HG02759 (cell line): Measurements from ENCODE around the gene BLVRA.
"Not testable (repeated sequence)": the region's sequence is repeated elsewhere in the genome, so short reads cannot be mapped to it uniquely, and the experiment has no call there.

Experiments used
- ATAC-seq: cut with Tn5 transposase; IDR thresholded peaks from one replicate; pipeline ENCODE4 v1.9.1; 2021; ENCODE audit warnings: mild to moderate bottlenecking, moderate library complexity; ENCODE audit not compliant: unreplicated experiment

The BLVRA gene

GRCh38 chr7:43799605-43800004, 41.1 kb downstream of the BLVRA start:
- ATAC-seq = no peak

DNA sequence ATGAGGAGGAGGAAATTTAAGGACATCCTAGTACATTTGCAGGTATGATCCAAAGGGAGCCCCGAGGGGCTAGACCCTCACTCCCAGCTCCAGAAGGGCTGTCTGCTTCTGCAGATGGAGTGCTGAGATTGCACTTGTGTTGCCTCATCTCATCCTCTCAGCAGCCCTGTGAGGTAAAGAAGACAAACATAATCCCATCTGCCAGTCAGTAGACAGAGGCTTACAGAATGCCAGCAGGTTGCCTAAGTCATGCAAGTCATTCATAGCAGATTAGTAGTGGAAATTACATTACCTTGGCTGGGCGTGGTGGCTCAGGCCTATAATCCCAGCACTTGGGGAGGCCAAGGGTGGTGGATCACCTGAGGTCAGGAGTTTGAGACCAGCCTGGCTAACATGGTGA, 45.4 kb downstream of the BLVRA start:
- ATAC-seq = no peak

DNA sequence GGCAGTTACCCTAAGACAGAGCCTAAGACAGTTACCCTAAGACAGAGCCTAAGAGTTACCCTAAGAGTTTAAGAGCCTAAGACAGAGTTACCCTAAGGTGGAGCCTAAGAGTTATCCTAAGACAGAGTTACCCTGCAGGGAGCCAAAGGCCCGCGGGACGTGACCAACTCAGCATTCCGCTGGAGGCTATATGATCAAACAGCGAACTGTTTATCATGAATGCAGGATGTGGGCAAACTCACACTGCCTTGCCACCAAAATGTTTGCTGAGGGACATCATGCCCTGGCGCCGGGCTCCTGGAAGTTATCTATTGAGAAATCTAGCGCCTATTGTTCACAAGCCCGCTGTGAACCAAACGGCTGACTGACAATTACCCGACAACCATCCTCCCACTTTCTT, 49.9 kb downstream of the BLVRA start:
- no peak for ATAC-seq

- not testable (repeated sequence) for ATAC-seq
Measured at GRCh38 chr7:43810195-43810941, 51.9 kb downstream of the BLVRA start.

DNA sequence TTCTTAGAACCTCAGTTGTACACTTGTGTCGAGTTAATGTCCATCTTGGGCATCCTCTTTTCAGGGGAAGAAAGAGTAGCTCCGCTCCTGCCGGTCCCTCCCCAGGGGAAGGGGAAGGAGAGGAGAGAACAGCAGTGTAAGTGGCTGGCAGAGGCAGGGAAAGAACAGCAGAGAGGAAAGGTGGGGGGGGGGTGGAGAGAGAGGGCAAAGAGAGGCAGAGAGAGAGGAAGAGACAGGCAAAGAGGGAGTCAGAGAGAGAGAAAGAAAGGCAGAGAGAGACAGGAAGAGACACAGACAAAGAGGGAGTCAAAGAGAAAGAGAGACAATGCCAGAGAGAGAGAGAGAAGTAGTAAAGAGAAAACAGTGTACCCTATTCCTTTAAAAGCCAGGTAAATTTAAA, 56.9 kb downstream of the BLVRA start:
- ATAC-seq = no peak

DNA sequence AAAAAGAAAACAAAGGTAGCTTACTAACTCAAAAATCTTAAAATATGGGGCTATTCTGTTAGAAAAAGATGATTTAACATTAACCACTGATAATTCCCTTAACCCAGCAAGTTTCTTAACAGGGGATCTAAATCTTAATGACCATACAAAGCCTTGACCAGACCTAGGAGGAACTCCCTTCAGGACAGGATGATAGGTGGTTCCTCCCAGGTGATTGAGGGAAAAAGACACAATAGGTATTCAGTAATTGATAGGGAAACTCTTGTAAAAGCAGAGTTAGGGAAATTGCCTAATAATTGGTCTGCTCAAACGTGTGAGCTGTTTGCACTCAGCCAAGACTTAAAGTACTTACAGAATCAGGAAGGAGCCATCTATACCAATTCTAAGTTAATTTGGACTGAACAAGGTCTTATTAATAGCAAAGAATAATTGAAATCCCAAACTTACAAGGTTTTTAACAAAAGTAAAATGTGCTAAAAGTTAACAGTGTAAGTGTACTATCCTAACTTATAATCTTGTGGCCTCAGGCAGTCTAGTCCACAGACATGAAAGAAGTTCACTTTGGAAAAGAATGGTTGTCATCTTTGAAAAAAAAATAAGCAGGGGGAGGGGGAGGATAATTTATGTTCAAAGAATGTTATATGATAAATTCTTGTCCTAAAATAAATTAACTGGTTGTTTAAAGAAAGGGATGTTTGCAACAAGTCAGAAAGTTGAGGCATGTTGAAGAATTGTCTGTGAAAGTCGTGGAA, 57.7 kb downstream of the BLVRA start:
- ATAC-seq = not testable (repeated sequence)

DNA sequence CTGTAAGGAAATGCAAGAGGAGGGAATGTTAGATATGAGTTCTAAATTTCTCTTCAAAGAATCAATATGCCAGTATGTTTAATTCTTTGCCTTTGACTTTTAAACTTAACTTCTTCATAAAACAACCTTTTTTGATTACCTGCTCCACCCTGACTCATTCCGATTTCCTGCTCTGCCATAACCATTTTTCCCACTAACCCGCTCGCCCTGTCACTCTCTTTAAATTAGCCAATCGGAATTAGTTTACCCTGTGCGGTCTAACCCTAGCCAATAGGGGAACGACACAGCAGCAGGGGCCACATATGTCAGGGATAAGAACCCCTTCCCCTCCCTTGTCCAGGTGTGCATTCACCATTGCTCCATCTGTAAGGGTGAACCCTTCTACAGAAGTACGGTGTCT, 64.9 kb downstream of the BLVRA start:
- not testable (repeated sequence) for ATAC-seq

- no peak for ATAC-seq
Measured at GRCh38 chr7:43823941-43824340, 65.5 kb downstream of the BLVRA start.

DNA sequence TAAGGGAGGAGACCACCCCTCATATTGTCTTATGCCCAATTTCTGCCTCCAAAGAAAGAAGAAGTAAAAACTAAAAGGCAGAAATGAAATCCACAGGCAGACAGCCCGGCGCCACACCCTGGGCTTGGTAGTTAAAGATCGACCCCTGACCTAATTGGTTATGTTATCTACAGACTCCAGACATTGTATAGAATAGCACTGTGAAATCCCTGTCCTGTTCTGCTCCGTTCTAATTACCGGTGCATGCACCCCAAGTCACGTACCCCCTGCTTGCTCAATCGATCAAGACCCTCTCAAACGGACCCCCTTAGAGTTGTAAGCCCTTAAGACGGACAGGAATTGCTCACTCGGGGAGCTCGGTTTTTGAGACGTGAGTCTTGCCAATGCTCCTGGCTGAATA, 66.0 kb downstream of the BLVRA start:
- ATAC-seq = not testable (repeated sequence)

DNA sequence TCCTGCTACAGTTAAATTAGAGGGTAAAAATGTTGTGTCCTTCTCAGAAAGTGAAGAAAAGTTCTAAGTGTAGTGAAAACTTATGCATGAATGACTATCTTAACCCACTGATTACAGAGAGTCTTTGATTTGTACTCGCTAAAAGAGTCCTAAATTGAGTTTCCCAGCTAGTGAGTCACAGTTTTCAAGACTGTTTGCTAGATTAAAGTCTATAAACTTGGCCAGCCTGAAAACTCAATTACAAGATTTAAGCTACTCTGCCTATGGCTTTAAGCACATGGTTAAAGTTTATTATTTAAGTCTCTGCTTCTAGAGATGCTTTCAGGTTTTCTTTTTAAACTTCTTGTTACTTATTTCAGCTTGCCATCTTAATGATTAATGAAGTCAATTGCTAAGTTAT, 66.5 kb downstream of the BLVRA start:
- no peak for ATAC-seq

DNA sequence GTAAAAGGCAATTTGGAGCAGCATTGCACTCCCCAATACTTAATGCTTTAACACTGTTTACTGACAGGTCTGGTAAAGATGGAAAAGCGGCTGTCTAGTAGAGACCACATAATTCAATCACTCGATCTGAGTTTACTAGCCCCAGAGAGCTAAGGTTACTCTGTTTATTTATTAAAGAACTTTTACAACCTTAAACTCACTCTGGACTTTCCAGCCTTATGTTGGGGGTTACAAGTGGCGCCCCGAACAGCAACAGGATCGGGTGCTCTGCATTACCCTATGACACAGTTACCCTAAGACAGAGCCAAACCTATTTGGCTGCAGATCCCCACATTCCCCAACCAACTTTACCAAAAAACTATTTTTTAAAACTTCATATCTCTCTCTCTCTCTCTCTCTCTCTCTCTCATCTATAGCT, 66.9 kb downstream of the BLVRA start:
- ATAC-seq = no peak

GRCh38 chr7:43830917-43831316, 72.4 kb downstream of the BLVRA start:
- not testable (repeated sequence) for ATAC-seq

DNA sequence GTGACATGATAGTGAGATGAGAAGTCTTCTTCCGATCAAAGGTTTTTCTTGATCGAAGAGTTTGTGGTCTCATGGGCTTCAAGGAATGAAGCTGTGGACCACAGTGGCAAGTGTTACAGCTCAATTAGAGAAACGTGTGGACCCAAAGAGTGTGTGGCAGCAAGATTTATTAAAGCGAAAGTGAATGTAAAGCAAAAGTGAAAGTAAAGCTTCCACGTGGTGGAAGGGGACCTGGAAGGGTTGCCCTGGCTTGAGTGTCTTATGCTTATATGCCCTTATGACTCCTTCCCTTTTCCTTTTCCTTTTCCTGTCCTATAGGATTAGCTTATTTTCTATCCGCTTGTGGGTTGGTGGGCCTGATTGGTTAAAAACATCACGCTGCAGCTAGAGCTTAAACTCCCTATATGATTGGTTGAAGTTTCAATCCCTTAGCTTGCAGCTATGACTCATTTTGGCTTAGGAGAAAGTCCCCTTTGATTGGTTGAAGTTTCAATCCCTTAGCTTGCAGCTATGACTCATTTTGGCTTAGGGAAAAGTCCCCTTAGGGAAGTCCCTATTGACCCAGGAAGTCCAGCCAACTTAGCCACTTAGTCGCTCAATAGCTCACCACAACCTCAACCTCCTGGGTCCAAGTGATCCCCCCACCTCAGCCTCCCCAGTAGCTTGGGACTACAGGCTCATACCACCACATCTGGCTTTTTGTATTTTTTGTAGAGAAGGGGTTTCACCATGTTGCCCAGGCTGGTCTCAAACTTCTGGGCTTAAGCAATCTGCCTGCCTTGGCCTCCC, 76.2 kb downstream of the BLVRA start:
- peak; percentile 65 for ATAC-seq

DNA sequence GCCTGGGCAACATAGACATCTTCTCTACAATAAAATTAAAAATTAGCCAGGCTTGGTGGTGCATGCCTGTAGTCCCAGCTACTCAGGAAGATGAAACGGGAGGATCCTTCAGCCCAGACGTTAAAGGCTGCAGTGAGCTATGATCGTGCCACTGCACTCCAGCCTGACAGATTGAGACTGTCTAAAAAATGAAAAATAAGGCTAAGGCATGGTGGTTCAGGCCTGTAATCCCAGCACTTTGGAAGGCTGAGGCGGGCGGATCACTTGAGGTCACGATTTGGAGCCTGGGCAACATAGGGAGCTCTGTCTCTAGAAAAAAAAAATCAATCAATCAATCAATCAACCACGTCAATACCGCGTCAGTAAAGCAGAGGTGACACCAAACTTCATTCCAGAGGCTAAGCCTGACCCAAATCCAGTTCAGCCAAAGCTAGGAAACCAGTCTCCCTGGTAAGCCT, 79.8 kb downstream of the BLVRA start:
- ATAC-seq = no peak

DNA sequence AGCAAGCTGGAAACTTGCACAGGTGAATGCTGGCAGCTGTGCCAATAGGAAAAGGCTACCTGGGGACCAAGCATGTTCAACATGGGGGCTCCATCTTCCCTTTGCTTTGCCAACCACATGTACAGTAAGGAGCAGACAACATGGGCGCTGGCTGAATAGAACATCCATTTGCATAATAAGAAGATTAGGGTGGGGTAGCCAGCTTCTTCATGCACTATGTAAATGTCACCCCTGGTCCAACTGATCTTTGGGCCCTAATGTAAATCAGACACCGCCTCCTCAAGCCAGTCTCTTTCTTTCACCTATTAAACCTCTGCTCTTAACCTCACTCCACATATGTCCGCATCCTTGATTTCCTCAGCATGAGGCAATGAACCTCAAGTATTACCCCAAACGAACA, 84.8 kb downstream of the BLVRA start:
- ATAC-seq = no peak

GRCh38 chr7:43844257-43844656, 85.8 kb downstream of the BLVRA start:
- no peak for ATAC-seq

- ATAC-seq = no peak
Measured at GRCh38 chr7:43844662-43845061, 86.2 kb downstream of the BLVRA start.

DNA sequence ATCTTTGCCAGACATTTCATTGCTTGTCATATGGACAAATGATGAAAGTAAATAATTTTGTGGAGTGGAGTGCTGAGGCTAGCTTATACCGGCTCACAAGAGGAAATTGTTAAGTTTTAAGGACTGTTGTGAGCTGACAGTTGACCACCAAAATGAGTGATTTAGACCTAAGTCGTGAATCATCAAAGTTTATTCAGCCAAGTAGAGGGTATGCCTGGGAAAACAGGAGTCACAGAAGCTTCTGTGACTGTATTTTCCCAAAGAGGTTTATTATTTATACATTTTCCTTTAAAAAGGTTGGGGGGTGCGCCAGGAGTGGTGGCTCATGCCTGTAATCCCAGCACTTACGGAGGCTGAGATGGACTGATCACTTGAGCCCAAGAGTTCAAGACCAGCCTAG, 89.0 kb downstream of the BLVRA start:
- no peak for ATAC-seq

DNA sequence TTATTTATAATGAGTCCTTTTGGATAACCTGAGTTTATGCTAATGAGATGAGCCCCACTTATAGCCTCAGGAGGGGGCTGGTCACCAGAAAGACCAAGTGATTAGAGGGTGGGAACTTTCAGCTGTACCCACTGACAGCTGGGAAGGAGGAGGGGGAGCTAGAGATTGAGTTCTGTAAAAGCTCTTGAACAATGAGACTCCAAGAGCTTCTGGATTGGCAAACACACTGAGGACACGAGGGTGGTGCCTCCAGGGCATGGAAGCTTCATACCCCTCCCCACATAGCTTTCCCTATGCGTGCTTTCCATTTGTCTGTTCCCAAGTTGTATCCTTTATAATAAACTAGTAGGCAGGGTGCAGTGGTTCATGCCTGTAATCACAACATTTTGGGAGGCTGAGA, 90.6 kb downstream of the BLVRA start:
- ATAC-seq = no peak

DNA sequence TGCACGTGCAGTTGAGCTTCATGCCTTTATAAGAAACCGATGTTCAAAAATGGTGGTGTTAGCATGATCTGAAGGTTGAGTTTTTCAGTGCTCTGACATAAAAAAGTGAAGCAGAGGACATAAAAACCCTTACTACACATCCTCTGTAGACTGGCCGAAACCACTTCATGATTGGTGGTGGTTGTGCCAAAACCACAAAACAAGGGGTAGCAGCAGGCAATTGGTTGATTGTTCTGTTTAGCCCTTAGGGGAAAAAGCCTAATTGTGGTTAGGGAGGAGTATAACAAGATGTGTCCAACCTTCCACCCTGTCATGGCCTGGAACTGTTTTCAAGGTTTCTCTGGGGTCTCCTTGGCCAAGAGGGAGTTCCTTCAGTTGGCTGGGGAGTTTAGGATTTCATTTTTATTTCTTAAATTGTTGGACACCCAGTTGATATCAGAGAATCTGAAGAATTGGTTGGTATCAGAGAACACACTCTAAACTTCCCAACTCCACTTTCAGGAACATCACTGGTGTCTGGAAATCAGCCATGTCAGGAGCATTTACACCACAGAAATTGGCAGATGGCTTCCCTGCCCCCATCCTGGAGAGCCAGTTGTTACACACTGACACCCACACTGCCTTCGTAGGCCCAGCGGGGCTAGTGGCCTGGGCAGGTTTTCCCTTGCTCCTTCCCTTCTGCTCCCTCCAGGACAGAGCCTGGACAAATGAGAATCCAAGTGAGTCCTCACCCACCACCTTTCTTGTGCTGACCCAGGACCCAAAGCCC, 92.1 kb downstream of the BLVRA start:
- no peak for ATAC-seq

- no peak for ATAC-seq
Measured at GRCh38 chr7:43851805-43852204, 93.3 kb downstream of the BLVRA start.
